ENCODE results near the gene TAF1A.
"Not testable (repeated sequence)": the region's sequence is repeated elsewhere in the genome, so short reads cannot be mapped to it uniquely, and the experiment has no call there.

Gene TAF1A

GRCh38 chr1:222589462-222590302, at the start of gene TAF1A:
TSS of gene TAF1A (minus strand) at chr1:222589933.
- DNase-seq (ENCODE audit: low read depth in 1 of 2, low spot score in 1 of 2), result peak; percentile 67 to 77

DNA sequence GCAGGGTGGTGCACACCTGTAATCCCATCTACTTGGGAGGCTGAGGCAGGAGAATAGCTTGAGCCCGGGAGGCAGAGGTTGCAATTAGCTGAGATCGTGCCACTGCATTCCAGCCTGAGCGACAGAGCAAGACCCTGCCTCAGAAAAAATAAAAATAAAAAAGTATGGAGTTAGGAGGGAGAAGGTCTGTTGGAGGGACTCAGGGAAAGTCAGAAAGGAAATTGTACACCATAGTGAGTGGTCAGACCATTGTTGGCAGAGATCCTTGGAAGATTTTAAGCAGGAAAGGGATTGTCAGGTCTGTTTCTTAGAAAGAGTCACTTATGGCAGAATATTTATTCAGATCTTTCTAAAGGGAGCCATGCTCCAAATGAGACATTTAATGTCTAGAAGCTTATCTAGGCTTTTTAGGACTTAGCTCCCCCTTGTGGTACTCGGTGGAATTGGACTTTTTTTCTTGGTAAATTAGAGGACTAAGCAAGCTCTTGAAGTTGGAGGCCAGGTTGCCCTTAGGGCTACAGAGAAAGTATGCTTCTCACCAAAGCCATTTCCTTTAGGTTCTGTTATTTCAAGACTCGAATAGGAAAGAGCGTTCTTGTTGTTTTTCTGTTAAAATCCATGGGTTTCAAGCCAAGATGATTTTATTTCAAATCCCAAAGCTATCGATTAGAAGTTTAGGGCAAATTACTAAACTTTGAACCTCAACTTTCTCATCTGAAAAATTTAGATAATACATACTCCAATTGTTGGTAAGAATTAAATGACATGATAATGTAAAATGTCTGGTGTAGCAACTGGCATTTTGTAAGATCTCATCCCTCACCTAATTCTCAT, 44.7 kb upstream of the TAF1A start:
- peak in 1 of 2 donors; percentile 28 for DNase-seq (ENCODE audit: low read depth in 1 of 2, low spot score in 1 of 2)

DNA sequence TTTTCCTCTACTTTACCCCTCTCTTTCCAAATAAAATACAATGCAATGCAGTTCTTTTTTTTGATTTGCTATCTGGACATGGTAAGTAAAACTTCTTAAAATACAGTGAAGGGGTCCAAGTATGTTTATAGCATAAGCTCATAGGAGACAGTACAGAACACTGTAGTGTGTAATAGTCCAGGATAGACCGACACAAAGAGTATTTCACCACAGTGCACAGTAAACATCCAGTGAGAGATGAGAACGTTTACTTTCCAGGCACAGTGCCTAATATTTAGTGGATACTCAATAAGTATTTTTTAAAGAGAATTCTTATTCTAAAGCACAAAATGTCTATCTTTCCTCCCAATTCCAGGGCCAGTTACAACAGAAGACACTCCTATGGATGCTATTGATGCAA, 43.0 kb upstream of the TAF1A start:
- DNase-seq (ENCODE audit: low read depth in 1 of 2, low spot score in 1 of 2), result no peak

- no peak for DNase-seq (ENCODE audit: low read depth in 1 of 2, low spot score in 1 of 2)
These were observed 42.0 kb upstream of the TAF1A start for GRCh38 chr1:222631611-222632208.

DNA sequence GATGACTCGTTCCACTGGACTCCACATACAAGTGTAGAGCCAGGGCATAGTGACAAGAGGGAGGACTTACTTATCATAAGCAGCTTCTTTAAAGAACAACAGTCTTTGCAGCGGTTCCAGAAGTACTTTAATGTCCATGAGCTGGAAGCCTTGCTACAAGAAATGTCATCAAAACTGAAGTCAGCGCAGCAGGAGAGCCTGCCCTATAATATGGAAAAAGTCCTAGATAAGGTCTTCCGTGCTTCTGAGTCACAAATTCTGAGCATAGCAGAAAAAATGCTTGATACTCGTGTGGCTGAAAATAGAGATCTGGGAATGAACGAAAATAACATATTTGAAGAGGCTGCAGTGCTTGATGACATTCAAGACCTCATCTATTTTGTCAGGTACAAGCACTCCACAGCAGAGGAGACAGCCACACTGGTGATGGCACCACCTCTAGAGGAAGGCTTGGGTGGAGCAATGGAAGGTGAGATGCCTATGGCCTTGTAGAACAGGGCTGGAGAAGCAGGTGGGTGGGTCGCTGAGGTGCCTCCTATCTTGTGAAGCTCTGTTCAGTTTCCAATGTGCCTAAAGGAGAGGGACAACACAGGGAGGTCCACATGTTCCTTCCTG, 40.3 kb upstream of the TAF1A start:
- no peak for DNase-seq (ENCODE audit: low read depth in 1 of 2, low spot score in 1 of 2)

DNA sequence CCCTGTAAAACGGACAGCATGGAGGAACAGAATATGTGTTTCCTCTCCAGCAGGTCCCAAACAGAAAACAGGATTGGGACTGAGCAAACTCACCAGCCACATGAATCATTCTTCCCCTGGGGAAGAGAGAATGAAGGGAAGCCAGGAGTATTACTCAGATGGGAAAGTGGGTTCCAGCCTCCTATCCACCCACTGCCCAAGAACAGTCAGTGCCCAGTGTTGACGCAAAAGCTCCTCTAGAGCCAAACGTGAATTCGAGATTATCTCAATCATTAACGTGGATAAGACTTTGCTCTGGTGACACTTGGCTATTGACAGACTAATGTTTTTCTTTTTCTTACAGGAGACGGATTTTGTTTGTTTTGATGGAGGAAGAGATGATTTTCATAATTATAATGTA, 37.5 kb upstream of the TAF1A start:
- no peak for DNase-seq (ENCODE audit: low read depth in 1 of 2, low spot score in 1 of 2)

- DNase-seq (ENCODE audit: low read depth in 1 of 2, low spot score in 1 of 2), result no peak
These were observed 34.5 kb upstream of the TAF1A start for GRCh38 chr1:222624214-222624613.

- DNase-seq (ENCODE audit: low read depth in 1 of 2, low spot score in 1 of 2), result no peak
These were observed 33.7 kb upstream of the TAF1A start for GRCh38 chr1:222623458-222623857.

- no peak for DNase-seq (ENCODE audit: low read depth in 1 of 2, low spot score in 1 of 2)
These were observed 33.0 kb upstream of the TAF1A start for GRCh38 chr1:222622765-222623164.

- no peak for DNase-seq (ENCODE audit: low read depth in 1 of 2, low spot score in 1 of 2)
These were observed 30.8 kb upstream of the TAF1A start for GRCh38 chr1:222620566-222620965.

GRCh38 chr1:222618880-222619596, 29.3 kb upstream of the TAF1A start:
- DNase-seq (ENCODE audit: low read depth in 1 of 2, low spot score in 1 of 2), result no peak

- peak; percentile 6 to 69 for DNase-seq (ENCODE audit: low read depth in 1 of 2, low spot score in 1 of 2)
These were observed 28.5 kb upstream of the TAF1A start, which contains the start of gene MIA3 for GRCh38 chr1:222618001-222618879. TSS of gene MIA3 (plus strand) at chr1:222618097. CDS start at chr1:222618111, 14 bp downstream.

- DNase-seq (ENCODE audit: low read depth in 1 of 2, low spot score in 1 of 2), result peak; percentile 85 to 86
These were observed 27.7 kb upstream of the TAF1A start for GRCh38 chr1:222617367-222617951.

GRCh38 chr1:222616525-222616924, 26.8 kb upstream of the TAF1A start:
- no peak for DNase-seq (ENCODE audit: low read depth in 1 of 2, low spot score in 1 of 2)

DNA sequence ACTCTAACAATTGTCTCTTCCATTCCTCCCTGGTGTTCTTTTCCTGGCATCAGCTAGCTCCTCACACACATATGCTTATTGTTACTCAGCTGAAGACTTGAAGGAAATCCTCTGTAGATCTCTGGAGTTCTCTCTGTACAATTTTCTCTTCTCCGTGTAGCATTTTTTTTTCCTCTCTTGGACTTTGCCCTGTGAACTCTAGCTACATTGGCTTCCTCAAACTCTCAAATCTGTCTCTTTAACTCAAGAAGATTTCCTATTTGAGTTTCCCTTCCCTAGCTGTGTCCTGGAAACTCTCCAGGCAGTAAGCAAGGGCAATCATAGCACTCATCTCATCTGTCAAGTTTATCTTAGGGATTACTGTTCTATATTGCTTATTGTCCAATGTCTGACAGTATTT, 23.9 kb upstream of the TAF1A start:
- no peak for DNase-seq (ENCODE audit: low read depth in 1 of 2, low spot score in 1 of 2)

- no peak for DNase-seq (ENCODE audit: low read depth in 1 of 2, low spot score in 1 of 2)
These were observed 21.0 kb upstream of the TAF1A start for GRCh38 chr1:222610728-222611127.

- not testable (repeated sequence) for DNase-seq (ENCODE audit: low read depth in 1 of 2, low spot score in 1 of 2)
These were observed 19.4 kb upstream of the TAF1A start for GRCh38 chr1:222609111-222609510.

- no peak for DNase-seq (ENCODE audit: low read depth in 1 of 2, low spot score in 1 of 2)
These were observed 17.0 kb upstream of the TAF1A start for GRCh38 chr1:222606757-222607156.

DNA sequence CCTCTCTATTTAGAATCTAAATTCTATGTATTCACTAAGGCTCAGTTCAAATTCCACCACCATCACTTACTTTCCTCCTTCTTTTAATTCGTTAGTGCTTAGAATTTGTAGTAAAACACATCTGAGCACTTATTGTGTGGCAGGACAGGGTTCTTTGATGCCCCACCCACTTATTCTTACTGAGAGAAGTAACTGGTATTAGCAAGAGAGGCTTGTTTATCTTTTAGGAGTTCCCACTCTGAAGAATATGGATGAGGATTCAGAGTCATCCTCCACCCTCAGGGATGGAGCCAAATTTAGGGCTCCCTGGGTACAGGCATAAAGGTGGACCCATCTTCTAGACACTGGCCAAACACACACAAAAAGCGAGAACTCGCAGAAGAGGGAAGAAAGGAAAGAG, 11.5 kb upstream of the TAF1A start:
- DNase-seq (ENCODE audit: low read depth in 1 of 2, low spot score in 1 of 2), result no peak

Measured in activated T-helper 1 cell treated with anti-CD3 and anti-CD28 coated beads, Interleukin-2, amount 50 U/mL, for 16 hours (primary cell).